ENCODE results near the gene TXLNB.

Gene TXLNB

GRCh38 chr6:139313784-139314545 is 22.2 kb upstream of the TXLNB start:
- no peak for DNase-seq (ENCODE audit: low read depth)
- H3K4me3 ChIP-seq (ENCODE audit: low read length) = no peak overlapping the region
- no peak for TF ChIP-seq CTCF (IDR thresholded peaks at IDR 0.05; ENCODE audit: insufficient read depth, low read depth, low read length, missing control alignments)

- no peak overlapping the region for H3K4me3 ChIP-seq (ENCODE audit: low read length)
- no peak for TF ChIP-seq CTCF (IDR thresholded peaks at IDR 0.05; ENCODE audit: insufficient read depth, low read depth, low read length, missing control alignments)
- DNase-seq (ENCODE audit: low read depth) = no peak
Measured at GRCh38 chr6:139313229-139313628, 21.4 kb upstream of the TXLNB start.

- no peak for TF ChIP-seq CTCF (IDR thresholded peaks at IDR 0.05; ENCODE audit: insufficient read depth, low read depth, low read length, missing control alignments)
- no peak overlapping the region for H3K4me3 ChIP-seq (ENCODE audit: low read length)
- DNase-seq (ENCODE audit: low read depth) = peak; percentile 28
Measured at GRCh38 chr6:139311831-139312230, 20.0 kb upstream of the TXLNB start.

- peak; percentile 27 for DNase-seq (ENCODE audit: low read depth)
- no peak for TF ChIP-seq CTCF (IDR thresholded peaks at IDR 0.05; ENCODE audit: insufficient read depth, low read depth, low read length, missing control alignments)
- no peak overlapping the region for H3K4me3 ChIP-seq (ENCODE audit: low read length)
Measured at GRCh38 chr6:139308936-139309603, 17.3 kb upstream of the TXLNB start.

- no peak for DNase-seq (ENCODE audit: low read depth)
- H3K4me3 ChIP-seq (ENCODE audit: low read length) = no peak overlapping the region
- TF ChIP-seq CTCF (IDR thresholded peaks at IDR 0.05; ENCODE audit: insufficient read depth, low read depth, low read length, missing control alignments) = no peak
Measured at GRCh38 chr6:139308286-139308916, 16.6 kb upstream of the TXLNB start.

- no peak overlapping the region for H3K4me3 ChIP-seq (ENCODE audit: low read length)
- TF ChIP-seq CTCF (IDR thresholded peaks at IDR 0.05; ENCODE audit: insufficient read depth, low read depth, low read length, missing control alignments) = no peak
- no peak for DNase-seq (ENCODE audit: low read depth)
Measured at GRCh38 chr6:139306291-139306981, 14.6 kb upstream of the TXLNB start.

Data from epithelial cell of esophagus (primary cell).